NB4 (cell line): Measurements from ENCODE around the gene STIM1.

Experiments used
- CTCF ChIP-seq: IDR thresholded peaks from one replicate; pipeline ENCODE4 v1.5.1; 2012; ENCODE audit warnings: low read depth, low read length
- MAX ChIP-seq: IDR thresholded peaks from 2 replicates; pipeline ENCODE4 v1.6.1; 2011; ENCODE audit warnings: low read depth, low read length
- POLR2A ChIP-seq: IDR thresholded peaks from 2 replicates; pipeline ENCODE4 v1.6.1; 2011; ENCODE audit warnings: mild to moderate bottlenecking; ENCODE audit not compliant: insufficient read length; ENCODE audit errors: extremely low read depth

DNA sequence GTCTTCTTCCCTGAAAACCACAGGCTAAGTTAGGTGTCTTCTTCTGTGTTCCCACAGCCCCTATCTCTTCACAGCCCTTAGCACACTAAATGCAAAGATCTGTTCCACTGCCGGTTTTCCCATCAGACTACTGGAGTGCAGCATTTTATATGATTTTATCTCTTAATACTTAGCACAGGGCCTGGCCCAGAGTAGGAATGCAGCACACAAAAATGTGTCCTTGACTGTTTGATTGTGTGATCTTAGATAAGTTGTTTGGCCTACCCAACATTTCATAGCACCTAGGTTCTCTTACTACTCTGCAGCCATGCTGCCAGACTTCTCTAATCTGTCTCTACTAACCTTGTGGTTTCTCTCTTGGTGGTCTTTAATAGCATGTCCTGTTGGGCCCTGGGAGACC lies 185.0 kb downstream of the STIM1 start:
- TF ChIP-seq POLR2A (no peak), CTCF (no peak), MAX (no peak)
